B cell (primary cell): ENCODE results near the gene CENPX.

Experiments used
- EZH2 ChIP-seq: IDR thresholded peaks from 2 replicates; pipeline ENCODE4 v1.6.1; 2012; ENCODE audit warnings: borderline replicate concordance, low read depth, mild to moderate bottlenecking, moderate library complexity, low read length; ENCODE audit not compliant: insufficient read depth, poor library complexity, severe bottlenecking
- TF ChIP-seq, protein P1 (sequence below): fragments of 200-600 bp; IDR thresholded peaks from one replicate; pipeline ENCODE4 v1.8.0; 2022; ENCODE audit warnings: antibody characterized with exemption, mild to moderate bottlenecking

GRCh38 chr17:82013772-82014321 is 8.8 kb downstream of the CENPX start:
- TF ChIP-seq, protein P1, sequence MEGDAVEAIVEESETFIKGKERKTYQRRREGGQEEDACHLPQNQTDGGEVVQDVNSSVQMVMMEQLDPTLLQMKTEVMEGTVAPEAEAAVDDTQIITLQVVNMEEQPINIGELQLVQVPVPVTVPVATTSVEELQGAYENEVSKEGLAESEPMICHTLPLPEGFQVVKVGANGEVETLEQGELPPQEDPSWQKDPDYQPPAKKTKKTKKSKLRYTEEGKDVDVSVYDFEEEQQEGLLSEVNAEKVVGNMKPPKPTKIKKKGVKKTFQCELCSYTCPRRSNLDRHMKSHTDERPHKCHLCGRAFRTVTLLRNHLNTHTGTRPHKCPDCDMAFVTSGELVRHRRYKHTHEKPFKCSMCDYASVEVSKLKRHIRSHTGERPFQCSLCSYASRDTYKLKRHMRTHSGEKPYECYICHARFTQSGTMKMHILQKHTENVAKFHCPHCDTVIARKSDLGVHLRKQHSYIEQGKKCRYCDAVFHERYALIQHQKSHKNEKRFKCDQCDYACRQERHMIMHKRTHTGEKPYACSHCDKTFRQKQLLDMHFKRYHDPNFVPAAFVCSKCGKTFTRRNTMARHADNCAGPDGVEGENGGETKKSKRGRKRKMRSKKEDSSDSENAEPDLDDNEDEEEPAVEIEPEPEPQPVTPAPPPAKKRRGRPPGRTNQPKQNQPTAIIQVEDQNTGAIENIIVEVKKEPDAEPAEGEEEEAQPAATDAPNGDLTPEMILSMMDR, result no peak
- no peak for TF ChIP-seq EZH2
